Activated T-cell treated with anti-CD3 and anti-CD28 coated beads for 24 hours (primary cell): ENCODE data around the gene ANO4.

Source experiments
- DNase-seq: peaks from one replicate; pipeline ENCODE4 v3.0.0-alpha.2; 2020; ENCODE audit warnings: low read depth

ANO4 gene

DNA sequence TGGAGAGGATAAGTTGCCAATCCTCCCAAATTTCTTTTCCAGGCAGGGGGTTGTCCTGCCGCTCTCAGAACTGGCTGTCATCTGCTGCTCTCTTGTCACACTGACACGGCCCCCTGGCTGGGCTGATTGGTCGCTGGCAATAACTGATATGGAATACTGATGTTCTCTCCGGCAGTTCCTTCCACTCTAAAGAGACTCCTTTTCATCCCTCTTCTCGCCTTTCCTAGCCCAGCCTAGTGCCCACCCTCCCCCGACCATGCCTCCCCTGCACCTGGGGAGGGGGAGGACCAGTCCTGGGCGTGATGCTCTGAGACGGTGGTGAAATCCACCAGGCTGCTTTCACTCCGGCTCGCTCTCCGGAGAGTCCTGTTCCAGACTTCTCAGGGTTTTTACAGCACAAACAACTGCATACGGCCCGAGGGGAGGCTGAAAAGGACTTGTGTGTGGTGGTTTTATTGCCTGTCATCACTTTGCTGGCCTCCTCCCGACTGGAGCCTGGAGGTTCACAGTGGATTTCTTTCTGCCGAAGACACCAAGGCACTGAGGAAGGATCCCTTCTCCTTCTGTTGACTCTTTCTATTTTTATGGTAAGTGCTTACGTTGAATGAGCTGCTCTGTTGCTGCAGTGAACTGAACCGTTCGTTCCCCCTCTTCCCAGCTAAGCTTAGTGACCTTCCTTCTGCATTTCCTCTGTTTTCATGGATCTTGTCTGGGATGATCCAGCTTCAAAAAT, at the start of gene ANO4:
TSS of gene ANO4 (plus strand) at position 336 of the 733 bp plus-strand sequence. CDS start 107,010 bp downstream, outside the sequence.
- no peak for DNase-seq

DNA sequence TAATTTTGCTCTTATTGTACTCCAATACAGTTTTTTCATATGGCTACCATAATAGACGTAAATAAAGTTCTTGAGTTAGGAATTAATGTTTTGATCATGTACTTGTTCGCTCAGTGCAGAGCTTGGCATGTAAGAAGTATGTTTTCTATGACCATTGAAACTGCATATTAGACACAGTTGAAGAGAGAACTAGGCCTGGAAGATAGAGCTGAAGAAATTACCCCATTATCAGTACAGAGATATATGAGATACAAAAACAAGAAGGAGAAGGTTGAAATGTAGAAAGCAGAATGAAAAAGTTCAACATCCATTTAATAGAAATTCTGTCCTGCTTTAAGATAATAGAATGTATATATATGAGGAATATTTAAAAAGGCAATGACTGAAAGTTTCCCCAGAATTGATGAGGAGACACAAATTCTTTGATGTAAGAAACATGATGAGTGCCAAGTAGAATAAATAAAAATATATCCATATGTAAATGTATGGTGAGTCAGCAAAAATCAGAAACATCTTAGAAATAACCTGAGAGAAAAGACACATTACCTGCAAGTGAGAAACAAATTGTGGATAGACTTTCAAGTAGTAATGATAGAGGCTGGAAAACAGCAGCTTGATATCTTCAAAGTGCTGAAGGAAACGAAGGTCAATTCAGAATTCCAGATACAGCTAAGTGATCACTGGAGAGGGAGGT, 49.1 kb upstream of the ANO4 start:
- no peak for DNase-seq

DNA sequence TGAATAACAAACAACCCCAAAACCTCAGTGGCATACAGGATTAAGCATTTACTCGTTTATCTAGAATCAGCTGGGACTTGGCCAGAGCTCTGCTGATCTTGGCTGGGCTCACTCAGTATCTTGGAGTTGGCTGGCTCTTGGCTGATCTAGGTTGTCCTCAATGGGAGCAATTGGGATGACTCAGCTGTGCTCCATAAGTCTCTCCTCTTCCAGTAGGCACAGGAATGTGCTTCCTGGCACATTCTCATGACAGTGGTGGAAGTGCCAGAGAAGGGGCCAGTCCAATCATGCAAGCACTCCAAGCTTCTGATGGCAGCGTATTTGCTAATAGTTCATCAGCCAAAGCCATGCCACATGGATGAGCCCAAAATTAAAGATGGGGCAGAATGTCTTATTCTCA, 41.7 kb upstream of the ANO4 start:
- no peak for DNase-seq

DNA sequence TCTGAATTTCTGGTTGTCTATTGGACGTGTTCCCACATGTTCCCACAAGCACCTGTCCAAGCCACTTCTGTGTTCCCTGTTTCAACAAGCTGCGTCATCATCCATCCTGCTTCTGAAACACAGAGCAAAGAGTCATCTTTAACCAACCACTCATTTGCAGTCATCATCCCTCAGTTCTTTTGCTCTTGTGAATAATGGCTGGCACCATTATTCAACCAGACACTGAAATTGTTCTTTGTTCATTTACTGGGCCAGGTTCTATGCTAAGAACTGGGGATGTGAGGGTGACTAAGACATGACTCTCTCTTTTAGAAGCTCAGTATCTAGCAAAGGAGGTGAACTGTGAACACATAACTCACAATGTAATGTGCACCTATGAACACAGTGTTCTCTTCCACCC, 40.7 kb upstream of the ANO4 start:
- DNase-seq: no peak

DNA sequence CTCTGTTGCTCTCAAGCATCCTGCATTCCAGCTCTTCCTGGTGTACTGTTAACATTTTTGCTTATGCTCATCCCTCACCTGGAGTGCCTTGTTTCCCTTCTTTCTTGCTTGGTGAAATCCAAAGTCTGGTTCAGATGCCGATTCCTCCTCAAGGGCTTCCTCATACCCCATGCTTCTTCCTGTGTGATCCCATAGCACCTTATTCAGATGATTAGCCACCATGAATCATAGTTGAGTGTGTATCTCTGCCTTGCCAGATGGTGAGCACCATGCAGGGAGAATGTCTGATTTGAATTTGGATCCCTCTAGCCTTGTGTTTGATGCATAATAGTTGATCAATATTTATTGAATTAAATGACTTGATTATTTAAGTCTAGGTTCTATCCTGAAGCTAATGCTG, 39.4 kb upstream of the ANO4 start:
- no peak for DNase-seq

DNA sequence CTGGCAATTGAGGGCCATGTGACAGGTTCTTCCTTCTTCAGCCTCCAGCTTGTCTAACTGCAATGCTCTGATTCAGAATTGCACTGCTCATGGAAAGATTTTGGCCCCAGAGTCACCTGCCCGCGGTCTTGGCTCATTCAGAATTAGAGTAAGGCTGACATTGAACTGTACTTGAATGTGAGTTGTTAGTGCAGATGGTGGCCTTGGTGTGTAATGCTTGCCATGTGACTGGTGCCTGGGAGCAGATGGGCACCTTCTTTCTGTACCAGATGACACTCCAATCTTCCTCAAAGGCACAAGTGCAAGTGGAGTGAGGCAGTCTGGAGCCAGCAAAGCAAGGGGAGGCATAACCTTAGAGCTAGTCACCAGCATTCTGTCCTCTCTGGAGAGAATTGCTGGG, 36.5 kb upstream of the ANO4 start:
- no peak for DNase-seq

DNA sequence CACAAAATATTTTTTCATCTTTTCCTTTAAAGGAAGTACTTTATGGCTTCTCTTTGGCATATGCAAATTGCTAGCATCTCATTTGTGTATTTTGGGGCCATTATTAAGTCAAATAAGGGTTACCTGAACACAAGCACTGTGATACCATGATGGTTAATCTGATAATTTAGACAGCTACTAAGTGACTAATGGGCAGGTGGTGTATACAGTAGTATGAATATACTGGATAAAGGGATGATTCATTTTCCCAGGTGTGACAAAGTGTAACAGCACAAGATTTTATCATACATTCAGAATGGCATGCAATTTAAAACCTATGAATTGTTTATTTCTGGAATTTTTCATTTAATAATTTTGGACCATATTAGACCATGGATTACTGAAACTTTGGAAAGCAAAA, 27.2 kb upstream of the ANO4 start:
- DNase-seq: no peak

DNA sequence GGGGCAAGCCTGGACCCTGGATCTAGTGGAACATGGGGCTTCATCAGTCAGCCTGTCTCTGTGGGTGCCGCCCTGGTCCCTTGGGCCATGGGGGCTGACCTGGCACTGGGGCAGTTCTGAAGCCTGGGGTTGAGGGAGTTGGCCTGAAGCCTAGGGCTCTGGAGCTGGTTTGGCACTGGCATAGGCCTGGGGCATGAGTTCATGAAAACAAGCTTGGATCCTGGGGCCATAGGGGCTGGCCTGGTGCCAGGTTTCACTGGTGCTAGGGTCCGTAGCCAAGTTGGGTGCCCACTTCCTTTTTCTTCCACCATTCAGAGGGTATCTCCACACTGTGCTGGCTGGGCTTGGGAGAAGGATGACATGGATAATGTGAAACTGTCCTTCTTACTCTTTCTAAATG, 26.6 kb upstream of the ANO4 start:
- DNase-seq: no peak

DNA sequence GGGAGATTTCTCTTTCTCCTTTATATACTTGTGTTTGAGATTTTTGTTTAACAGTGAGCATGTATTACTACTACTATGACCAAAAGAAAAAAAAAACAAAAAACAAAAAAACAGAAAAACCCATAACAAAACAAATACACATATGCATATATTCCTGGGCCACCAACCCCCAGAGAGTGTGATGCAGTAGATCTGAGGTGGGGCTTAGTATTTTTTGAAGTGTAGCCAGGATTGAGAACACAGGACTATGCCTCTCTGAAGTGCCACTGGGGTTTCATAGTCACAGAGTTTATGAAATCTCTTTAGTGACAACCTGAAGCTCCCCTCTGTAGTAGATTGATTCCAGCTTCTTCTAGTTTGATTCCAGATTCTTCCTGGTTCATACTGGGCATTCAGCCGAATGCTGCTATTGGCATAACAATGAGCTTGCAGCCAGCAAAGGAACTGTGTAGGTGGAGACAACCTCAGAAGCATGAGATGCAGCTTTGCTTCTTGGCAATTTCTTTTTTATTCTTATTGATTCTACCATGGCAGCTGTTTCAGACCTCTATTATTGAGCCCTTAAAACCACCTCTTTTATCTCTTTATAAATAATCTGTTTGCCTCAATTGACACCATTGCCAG, 15.5 kb upstream of the ANO4 start:
- no peak for DNase-seq

DNA sequence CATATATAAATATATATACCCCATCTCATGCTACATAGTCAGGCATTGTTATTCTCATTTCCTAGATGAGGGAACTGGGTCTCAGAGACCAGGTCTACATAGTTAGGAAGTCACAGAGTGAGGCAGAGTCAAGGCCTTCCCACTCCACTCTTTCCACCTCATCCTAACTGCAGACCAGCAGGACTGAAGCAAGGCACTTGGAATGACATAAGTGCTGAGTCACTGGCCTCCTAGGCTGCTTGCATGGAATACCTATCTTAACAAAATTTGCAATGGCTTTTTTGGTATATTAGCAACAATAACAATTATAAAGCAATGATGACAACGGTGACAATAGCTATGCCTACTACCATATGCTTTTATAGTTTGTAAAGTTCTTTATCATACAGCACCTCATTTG, 5.4 kb upstream of the ANO4 start:
- DNase-seq: no peak

DNA sequence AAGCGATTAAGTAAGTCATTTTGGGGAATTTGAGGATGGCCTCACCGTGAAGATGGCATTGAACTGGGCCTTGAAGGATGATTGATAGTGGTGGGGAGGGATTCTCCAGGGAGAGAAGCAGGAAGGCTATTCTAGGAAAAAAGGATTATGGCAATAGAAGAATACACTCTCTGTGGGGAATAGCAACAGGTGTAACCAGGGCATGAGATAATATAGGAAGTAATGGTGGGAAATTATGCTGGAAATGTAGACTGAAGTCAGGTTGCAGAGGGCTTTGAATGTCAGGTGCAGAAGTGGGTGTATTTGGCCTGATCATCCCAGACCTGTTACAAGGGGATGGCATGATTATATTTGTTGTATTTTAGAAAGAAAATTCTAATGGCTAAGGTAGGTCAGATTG, 4.6 kb upstream of the ANO4 start:
- DNase-seq: no peak

DNA sequence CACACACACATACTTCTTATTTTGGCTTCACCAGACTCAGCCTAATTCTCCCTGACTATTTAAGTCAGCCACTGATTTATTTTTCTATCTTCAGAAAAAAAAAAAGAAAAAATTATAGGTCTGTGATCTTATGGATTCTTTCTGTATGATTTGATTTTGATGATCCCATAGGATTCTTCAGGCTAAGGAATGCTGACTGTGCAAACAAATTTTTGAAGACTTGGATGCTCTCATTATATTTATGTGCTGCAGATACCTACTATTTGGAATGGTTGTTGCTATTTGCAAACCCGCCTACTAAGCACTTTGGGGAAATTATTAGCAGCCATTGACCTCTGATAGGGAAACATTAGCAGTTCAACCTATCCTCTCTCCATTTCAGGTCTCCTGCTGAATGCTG, 4.0 kb upstream of the ANO4 start:
- DNase-seq: no peak

DNA sequence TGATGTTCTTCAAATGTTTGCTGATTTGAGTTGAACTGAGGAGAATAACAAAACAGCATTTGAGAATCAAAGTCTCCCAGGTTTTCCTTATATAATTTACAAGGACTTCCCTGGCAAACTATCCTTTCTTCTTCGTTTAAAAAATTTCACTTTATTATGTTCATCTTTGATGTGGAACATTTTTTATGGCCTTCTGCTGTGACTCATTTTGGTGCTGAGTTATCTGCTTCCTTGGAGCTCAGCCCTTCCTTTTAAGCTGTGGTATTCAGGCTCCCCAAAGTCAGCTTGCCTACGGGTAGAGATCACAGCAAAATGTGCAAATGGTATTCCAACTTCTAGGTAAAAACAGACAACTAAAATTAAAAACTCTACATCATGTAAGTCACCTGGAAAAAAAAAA, 1.4 kb upstream of the ANO4 start:
- no peak for DNase-seq

DNA sequence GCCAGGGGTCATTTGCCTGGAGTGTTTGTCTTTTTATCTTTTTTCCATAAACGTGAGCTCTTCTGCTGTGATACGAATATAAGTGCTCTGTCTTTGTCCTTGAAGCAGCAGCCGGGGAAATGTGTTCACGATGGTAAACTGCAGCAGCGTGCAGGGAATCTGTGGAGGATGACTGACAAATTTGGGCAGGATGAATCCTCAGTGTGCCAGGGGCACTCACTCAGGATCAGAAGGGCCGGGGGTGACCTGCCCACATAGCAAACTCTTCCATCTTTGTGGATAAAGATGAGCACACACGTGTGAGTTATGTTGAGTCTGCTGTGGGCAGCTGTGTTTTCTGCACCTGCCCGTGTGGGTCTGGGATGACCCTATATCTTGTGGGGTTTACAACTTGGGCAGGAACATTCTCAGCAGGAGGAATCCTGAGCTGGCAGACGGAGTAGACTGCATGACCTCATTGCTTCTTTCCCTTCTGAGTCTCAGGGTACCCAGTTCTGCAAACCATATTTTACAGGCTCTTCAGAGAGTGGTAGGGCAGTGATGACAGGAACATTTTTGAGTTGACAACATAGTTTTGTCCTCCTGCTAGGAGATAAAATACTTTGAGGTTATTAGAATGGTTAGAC, 711 bp downstream of the ANO4 start:
- DNase-seq: no peak

DNA sequence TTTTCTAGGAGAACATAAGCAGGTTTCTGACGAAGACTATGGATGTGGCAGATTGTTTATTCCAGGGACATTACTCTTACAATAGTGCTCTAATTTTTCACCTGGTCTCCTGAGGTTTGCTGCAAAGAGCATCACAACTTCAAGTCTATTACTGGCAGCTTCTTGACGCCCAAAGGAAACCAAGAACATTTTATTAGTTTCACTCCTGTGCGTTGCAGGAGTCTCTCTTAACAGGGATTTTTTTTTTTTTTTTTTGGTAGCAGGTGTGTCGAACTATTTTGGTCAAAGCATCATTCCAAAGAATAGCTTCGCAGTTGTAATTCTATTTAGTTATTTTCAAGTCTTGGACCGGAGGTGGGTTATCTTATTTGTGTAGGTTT, 1.2 kb downstream of the ANO4 start:
- DNase-seq: no peak

DNA sequence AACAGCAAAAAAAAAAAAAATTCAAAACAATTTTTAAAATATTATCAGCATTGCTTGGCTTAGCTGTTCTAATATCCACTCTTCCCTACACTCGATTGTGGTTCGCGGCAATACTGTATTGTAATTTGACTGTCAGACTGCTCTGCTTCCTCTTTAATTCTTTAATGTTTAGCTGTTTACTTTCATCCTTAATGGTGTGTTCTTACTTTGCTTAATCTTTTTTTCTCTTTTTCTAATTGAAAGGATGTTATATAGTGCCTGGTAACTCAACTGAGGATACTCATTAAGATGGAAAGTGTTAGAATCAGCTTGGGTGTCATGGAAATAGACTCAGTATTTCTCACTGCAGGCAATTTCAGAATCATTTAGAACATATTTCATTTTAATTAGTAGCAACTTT, 2.0 kb downstream of the ANO4 start:
- DNase-seq: no peak

DNA sequence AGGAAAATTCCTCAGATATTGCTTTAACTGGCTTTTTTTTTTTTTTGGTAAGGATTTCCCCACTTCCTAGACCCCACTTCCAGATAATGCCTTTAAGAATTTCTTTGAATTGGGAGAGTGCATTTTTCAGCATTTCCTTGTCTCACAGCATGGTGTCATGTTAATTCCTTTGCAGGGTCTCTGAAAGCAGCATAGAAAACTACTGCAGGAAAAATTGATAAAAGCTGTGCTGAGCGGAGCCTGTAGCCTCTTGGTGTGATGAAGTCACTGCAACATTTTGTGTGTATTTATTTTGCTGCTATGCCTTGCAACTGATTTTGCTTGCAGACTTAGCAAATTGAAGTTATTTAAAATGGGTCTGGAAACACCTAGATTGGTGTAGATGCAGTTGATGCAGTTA, 2.7 kb downstream of the ANO4 start:
- no peak for DNase-seq

DNA sequence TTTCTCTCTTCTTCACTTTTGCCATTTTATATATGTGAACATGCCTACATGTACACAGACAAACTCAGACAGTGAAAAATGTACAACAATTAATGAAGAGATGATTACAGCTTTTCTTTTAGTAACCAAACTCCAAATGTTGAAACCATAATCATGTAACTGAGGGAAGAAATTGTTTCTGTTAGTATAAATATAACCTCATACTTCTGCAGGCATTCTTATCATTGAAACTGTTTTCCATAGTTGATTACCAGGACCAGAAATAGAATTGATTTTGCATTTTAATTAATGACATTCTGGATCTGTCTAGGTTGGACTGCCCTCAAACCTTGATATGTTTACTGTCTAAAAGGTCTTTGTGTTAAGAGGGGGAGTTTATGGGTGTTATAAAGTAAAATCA, 3.2 kb downstream of the ANO4 start:
- no peak for DNase-seq

DNA sequence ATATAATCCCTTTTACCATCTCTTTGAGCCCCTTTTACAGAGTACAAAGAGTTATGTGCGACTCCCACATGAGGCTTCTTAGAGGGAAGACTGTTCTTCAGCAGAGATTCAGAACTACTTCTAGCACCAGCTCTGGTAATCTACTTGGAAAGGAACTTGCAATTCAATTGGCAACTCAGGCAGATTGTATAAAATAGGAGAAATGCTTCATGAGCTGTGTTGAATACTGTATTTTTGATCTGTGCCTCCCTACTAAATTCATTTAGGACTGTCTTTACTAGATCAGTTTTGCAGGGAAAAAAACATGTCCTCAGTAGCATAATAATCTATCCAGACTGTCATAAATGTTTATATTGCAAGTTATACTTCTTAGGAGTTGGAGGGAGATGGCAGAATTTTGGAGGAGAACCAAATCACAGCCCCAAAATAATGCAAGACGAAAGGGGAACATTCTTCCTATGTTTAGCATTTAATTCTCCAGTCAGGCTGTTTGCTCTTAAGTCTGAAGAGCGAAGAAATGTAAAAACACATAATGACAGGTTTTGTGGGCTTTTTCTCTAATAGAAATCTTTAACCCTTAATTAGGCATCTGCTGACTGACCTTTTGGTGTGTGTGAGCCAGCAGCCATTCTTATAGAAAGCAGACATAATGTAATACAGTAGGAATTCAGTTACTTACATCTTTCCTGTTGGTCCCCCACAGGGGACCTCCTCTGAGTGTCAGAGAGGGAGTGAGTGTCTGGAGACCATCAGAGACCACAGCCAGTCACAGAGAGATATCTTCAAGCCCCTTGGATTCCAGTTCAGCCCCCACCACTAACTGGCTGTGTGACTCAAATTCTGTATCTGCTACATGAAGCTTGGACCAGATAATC, 3.9 kb downstream of the ANO4 start:
- DNase-seq: no peak

DNA sequence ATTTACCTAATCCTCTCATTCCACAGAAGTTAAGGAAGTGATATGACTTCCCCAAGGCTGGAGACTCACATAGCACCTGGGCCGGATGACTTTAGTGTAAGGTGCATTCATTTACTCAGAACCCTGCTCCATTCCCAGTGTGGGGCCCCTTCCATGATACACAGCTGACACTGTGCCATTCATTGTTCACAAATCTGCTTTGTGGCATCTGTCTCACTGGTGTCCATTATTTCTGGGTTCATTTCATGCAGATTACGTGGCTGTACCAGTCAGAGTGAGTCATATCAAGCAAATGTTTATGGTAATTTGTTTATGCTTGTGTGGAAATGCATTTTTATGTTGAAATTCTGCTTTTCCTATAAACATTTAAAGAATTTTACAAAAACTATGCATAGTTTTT, 5.2 kb downstream of the ANO4 start:
- DNase-seq: no peak

DNA sequence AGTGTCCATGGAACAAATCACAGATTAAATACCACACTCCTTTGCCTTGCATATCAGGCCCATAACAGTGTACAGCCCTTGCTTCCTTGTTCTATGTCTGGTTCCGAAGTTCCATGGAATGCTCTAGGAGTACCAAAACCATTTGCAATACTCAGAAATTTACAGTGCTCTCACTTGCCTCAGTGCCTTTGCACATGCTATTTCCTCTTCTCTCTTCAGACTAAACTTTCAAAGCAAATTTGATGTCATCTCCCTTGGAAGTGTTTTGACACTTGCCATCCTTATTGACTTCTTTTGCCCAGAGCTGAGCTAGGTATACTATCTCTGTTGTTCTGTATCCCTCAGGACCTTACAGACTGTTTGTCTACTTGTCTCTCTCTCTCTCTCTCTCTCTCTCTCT, 6.1 kb downstream of the ANO4 start:
- DNase-seq: no peak

DNA sequence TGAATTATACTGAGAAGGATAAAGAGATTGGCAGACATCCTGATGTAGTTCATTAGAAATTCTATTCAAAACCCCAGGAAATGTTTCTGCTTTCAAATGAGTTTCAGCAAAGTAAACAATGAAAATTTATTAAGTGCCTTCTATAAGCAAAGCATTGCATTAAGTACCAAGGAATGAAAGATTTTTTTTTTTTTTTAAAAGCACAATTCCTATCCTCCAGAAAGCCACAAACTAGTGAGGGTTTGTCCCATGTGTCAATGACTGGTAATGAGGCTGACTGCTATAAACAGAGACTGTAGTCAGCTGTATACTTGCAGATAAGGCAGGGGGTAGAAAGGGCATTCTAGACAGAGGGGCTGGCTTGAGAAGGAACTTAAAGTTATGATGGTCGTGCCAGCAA, 6.7 kb downstream of the ANO4 start:
- DNase-seq: no peak
